Subcutaneous adipose tissue (tissue), 4 donors: Measurements from ENCODE around the gene DNER. TPM values are rescaled to one million over a fixed set of nuclear protein-coding genes. Genes with fewer than 3 reads are reported as not detected.

Experiments used
- small RNA-seq: library from RNA; depleted of rRNA; stranded (forward); fragments of <200 nt; gene quantifications from one replicate; pipeline ENCODE3, GENCODE V24; 2016
- total RNA-seq, 4 donors: library from RNA; depleted of rRNA; stranded (reverse); fragments of >200 nt; gene quantifications; one replicate each; pipeline ENCODE4 v1.1.0, GENCODE V29; 2016
- TF ChIP-seq, protein P1 (sequence below): fragments of 450-650 bp; IDR thresholded peaks from one replicate; pipeline ENCODE4 v1.5.1; 2016; ENCODE audit warnings: low read depth, mild to moderate bottlenecking, control low read depth, antibody characterized with exemption, moderate library complexity

DNER gene
- total RNA-seq, 4 donors from 2014 or later = 0.57 to 6.2 (median 3.4) TPM

- TF ChIP-seq, protein P1, sequence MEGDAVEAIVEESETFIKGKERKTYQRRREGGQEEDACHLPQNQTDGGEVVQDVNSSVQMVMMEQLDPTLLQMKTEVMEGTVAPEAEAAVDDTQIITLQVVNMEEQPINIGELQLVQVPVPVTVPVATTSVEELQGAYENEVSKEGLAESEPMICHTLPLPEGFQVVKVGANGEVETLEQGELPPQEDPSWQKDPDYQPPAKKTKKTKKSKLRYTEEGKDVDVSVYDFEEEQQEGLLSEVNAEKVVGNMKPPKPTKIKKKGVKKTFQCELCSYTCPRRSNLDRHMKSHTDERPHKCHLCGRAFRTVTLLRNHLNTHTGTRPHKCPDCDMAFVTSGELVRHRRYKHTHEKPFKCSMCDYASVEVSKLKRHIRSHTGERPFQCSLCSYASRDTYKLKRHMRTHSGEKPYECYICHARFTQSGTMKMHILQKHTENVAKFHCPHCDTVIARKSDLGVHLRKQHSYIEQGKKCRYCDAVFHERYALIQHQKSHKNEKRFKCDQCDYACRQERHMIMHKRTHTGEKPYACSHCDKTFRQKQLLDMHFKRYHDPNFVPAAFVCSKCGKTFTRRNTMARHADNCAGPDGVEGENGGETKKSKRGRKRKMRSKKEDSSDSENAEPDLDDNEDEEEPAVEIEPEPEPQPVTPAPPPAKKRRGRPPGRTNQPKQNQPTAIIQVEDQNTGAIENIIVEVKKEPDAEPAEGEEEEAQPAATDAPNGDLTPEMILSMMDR = no peak
Measured at GRCh38 chr2:229313591-229313990, 400.8 kb downstream of the DNER start.

Small RNAs within 50 kb of the gene (small RNA-seq; reads per million reads assigned to genes)
- gene RNU7-9P = not detected

Other genes starting within 250 kb of the DNER start
- 100 to 1,000 TPM; 202 to 249 (median 216) TPM for gene TRIP12, start 207.5 kb upstream of the DNER start, total RNA-seq
- gene FBXO36, start 207.9 kb upstream of the DNER start, total RNA-seq = 1 to 10 TPM; 1.9 to 3.8 (median 2.4) TPM